Activated CD4-positive, alpha-beta T cell treated with anti-CD3 and anti-CD28 coated beads, Interleukin-2, amount 10 ng/mL, durations not matched to agents 7 days and 5 days (primary cell): Measurements from ENCODE around the gene SRSF9. TPM values are rescaled to one million over a fixed set of nuclear protein-coding genes. Genes with fewer than 3 reads are reported as not detected.
"Not testable (repeated sequence)": the region's sequence is repeated elsewhere in the genome, so short reads cannot be mapped to it uniquely, and the experiment has no call there.

Experiments
- CTCF ChIA-PET: fragments of 350-600 bp; sonication (Branson Sonifier 250); formaldehyde crosslinking; loops from one replicate; lab custom pipeline; 2021; ENCODE audit warnings: antibody characterized with exemption; lab: Charles Lee
- POLR2A ChIA-PET: fragments of 350-600 bp; sonication (Branson Sonifier 250); formaldehyde crosslinking; loops from one replicate; lab custom pipeline; 2021; ENCODE audit warnings: antibody characterized with exemption; lab: Charles Lee
- DNase-seq: peaks from one replicate; pipeline ENCODE4 v3.0.0-alpha.2; 2020
- H3K27ac Mint-ChIP-seq: one replicate; pipeline ENCODE4 v1.8.0; 2021; ENCODE audit warnings: mild to moderate bottlenecking, moderate library complexity, mixed read lengths
- H3K27me3 Mint-ChIP-seq: one replicate; pipeline ENCODE4 v1.8.0; 2021; ENCODE audit warnings: mixed read lengths
- H3K36me3 Mint-ChIP-seq: one replicate; pipeline ENCODE4 v1.8.0; 2021; ENCODE audit warnings: low read depth, mixed read lengths
- H3K4me1 Mint-ChIP-seq: one replicate; pipeline ENCODE4 v1.8.0; 2021; ENCODE audit warnings: mixed read lengths
- H3K4me3 Mint-ChIP-seq: one replicate; pipeline ENCODE4 v1.8.0; 2021; ENCODE audit warnings: mild to moderate bottlenecking, moderate library complexity, mixed read lengths
- H3K9me3 Mint-ChIP-seq: one replicate; pipeline ENCODE4 v1.8.0; 2021; ENCODE audit warnings: mixed read lengths
- total RNA-seq, 2 experiments: library from RNA; stranded (reverse); gene quantifications; one replicate each; pipeline ENCODE4 v1.2.3, GENCODE V29; 2021

SRSF9 gene, protein sequence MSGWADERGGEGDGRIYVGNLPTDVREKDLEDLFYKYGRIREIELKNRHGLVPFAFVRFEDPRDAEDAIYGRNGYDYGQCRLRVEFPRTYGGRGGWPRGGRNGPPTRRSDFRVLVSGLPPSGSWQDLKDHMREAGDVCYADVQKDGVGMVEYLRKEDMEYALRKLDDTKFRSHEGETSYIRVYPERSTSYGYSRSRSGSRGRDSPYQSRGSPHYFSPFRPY
- total RNA-seq, result 100 to 1,000 TPM; 145 to 159 TPM

DNA sequence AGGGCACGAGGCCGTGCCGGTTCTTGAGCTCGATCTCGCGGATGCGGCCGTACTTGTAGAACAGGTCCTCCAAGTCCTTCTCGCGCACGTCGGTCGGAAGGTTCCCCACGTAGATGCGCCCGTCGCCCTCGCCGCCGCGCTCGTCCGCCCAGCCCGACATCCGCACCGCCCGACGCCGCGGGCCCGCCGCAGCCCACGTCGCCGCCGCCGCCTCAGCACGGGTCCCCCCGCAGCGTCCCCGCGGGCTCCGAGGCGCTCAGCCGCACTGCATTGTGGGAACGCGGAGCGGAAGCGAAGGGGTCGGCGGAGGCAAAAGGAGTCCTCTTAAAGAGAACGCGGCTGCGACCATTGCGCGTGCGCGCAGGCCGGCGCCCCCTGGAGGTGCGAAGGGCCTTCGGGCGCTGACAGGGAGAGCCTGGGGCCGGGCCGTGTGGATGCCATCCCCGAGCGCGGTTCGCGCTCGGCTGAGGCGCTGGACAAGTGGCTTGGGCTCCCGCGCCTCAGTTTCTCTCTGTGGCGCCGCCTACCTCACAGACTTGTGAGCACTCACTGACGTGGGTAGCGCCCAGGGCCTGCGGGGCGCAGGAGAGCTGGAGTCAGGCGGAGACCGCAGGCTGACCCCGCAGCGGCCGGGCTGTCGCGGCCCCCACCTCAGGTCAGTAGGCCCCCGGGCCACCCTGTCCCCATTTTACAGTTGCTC, at the start of gene SRSF9:
Gene SRSF9 (minus strand): TSS at position 299 of the 700 bp plus-strand sequence. CDS start 139 bp downstream, at position 160.
- DNase-seq, result peak; percentile 97
- Mint-ChIP-seq H3K27me3 (peaks cover under 1% of the 10 kb centered on the region), H3K27ac (peak within 1 kb of the TSS; percentile 90), H3K36me3 (peaks cover 26% of the 10 kb centered on the region), H3K4me3 (peak within 1 kb of the TSS; percentile 93), H3K9me3 (no peaks in the 10 kb centered on the region), H3K4me1 (peaks cover 42% of the 10 kb centered on the region)
- POLR2A ChIA-PET, result interaction anchor here (0.7 kb wide), 1 partner anchor 27 kb away, joined by 3 read pairs; no protein-coding TSS in a partner anchor
- CTCF ChIA-PET, result interaction anchor here (0.7 to 2.7 kb wide), 19 partner anchors 10 to 112 kb away, joined by 3 to 12 read pairs (median 5); partner anchors contain the start of genes COQ5, COX6A1, DYNLL1 and POP5

DNA sequence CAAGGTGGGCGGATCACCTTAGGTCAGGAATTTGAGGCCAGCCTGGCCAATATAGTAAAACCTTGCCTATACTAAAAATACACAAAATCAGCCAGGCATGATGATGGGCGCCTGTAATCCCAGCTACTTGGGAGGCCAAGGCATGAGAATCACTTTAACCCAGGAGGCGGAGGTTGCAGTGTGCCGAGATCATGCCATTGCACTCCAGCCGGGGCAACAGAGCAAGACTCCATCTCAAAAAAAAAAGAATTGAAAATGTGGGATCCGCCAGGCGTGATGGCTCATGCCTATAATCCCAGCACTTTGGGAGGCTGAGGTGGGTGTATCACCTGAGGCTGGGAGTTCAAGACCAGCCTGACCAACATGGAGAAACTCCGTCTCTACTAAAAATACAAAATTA, 49.8 kb upstream of the SRSF9 start:
- POLR2A ChIA-PET, H3K9me3 Mint-ChIP-seq, H3K27me3 Mint-ChIP-seq, H3K4me1 Mint-ChIP-seq, DNase-seq, H3K4me3 Mint-ChIP-seq, H3K36me3 Mint-ChIP-seq, H3K27ac Mint-ChIP-seq: not testable (repeated sequence)
- CTCF ChIA-PET, result interaction anchor here (1.0 kb wide), 1 partner anchor 19 kb away, joined by 3 read pairs; no protein-coding TSS in a partner anchor

DNA sequence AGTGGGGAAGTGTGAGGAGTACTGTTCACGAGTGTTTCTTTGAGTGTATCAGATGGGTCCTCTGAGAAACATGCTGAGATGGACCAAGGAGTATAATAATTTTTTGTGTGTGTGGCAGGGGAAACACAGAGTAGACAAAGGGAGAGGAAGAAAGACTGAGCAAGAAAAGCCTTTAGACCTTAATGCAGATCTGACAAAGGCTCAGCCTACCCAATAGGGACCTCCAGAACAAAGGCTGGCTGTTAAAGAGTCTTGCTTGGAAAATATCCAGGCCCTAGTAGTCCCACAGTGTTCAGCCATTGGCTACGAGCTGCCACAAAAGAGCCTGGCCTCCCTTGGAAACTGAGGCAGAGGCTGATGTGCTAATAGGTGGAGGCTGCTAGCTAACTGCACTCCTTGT, 45.9 kb upstream of the SRSF9 start:
- Mint-ChIP-seq H3K27me3 (no peaks in the 10 kb centered on the region), H3K27ac (no peak overlapping the region), H3K4me1 (no peaks in the 10 kb centered on the region), H3K4me3 (no peak overlapping the region), H3K9me3 (no peaks in the 10 kb centered on the region), H3K36me3 (peaks cover 11% of the 10 kb centered on the region)
- CTCF ChIA-PET, result interaction anchor here (1.4 kb wide), 2 partner anchors 10 to 14 kb away, joined by 3 to 4 read pairs; partner anchors contain the start of gene COQ5
- no peak for DNase-seq
- POLR2A ChIA-PET, result no interaction called here

DNA sequence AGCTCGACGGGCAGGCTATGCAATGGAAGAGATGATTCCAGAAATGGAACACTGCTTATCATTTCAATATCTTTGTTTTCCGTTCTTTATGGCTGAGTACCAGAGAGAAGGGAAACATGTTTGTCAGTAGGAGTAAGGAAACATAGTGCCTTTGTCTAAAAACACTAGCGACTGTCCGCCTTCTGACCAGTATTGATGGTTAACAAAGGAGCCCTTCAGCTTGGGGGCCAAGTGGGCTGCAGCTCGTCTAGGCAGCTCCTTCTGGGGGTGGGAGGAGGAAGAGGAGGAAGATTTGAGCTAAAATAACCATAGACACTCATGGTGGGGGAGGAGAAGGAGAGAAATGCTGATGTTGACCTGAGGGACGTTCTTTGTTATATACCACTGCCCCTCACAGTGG, 44.5 kb upstream of the SRSF9 start:
- Mint-ChIP-seq H3K4me1 (no peaks in the 10 kb centered on the region), H3K4me3 (no peak overlapping the region), H3K9me3 (no peaks in the 10 kb centered on the region), H3K27me3 (no peaks in the 10 kb centered on the region), H3K27ac (no peak overlapping the region), H3K36me3 (peaks cover 14% of the 10 kb centered on the region)
- ChIA-PET POLR2A (no interaction called here), CTCF (no interaction called here)
- DNase-seq, result no peak

DNA sequence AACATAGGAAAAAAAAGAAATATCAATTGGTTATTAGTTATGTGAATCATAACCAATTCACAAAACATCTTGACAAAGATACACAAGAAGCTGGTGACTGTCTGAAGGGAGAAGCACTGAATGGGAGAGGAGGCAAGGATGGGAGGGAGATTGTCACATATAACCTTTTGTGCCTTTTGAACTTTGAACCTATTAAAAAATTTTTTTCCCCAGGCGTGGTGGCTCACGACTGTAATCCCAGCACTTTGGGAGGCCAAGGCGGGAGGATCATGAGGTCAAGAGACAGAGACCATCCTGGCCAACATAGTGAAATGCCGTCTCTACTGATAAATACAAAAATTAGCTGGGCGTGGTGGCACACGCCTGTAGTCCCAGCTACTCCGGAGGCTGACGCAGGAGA, 39.0 kb upstream of the SRSF9 start:
- ChIA-PET CTCF (interaction anchor here (2.1 kb wide), 1 partner anchor 19 kb away, joined by 6 read pairs; no protein-coding TSS in a partner anchor), POLR2A (no interaction called here)
- H3K36me3 Mint-ChIP-seq, result peaks cover 18% of the 10 kb centered on the region
- no peak for DNase-seq
- no peak overlapping the region for H3K27ac Mint-ChIP-seq
- H3K4me1 Mint-ChIP-seq, result no peaks in the 10 kb centered on the region
- no peak overlapping the region for H3K4me3 Mint-ChIP-seq
- H3K27me3 Mint-ChIP-seq, result no peaks in the 10 kb centered on the region
- H3K9me3 Mint-ChIP-seq, result no peaks in the 10 kb centered on the region

DNA sequence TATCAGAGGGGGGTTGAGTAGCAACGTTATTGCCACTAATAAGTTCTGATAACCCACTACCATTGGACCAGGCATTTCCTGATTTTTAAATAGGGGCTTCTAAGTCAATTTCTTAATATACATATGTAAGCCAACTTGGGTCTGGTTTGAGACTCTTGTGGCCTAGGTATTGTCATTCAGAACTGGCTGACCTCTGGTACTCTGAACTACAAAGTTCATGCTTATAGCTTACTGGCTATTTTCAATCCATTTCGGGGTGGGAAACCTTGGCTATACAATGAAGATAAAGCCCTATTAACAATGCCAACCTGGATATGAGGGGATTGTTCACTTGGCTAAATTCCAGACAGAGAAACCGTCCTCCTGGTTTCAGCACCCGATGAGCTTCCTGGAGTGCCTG, 35.0 kb upstream of the SRSF9 start:
- H3K9me3 Mint-ChIP-seq, result no peaks in the 10 kb centered on the region
- H3K27me3 Mint-ChIP-seq, result no peaks in the 10 kb centered on the region
- ChIA-PET CTCF (interaction anchor here (1.4 kb wide), 2 partner anchors 9 to 22 kb away, joined by 3 to 4 read pairs; partner anchors contain the start of gene DYNLL1), POLR2A (interaction anchor here (0.6 kb wide), 1 partner anchor 212 kb away, joined by 3 read pairs; the partner anchor contains the start of gene RNU4-1)
- no peak overlapping the region for H3K27ac Mint-ChIP-seq
- no peak for DNase-seq
- peaks cover 27% of the 10 kb centered on the region for H3K36me3 Mint-ChIP-seq
- H3K4me1 Mint-ChIP-seq, result peaks cover 6% of the 10 kb centered on the region
- H3K4me3 Mint-ChIP-seq, result no peak overlapping the region

DNA sequence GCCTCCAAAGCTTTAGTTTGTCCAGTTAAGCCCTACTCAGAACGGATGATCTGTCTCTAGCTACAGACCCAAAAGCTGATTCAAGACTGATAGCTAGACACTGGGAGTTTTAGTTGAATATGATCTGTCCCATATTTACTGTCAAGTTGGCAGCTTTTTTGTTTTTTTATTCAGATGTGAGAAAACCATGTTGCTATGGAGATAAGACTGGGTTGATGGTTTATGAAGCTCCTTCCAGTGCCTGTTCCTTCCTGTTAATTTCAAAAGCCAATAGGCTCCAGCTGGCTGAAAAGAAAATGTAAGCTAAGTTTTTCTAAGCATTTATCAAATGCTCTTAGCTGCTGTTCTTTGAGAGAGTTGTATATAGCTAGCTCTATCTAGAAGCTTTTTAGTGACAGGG, 31.0 kb upstream of the SRSF9 start:
- Mint-ChIP-seq H3K27me3 (no peaks in the 10 kb centered on the region), H3K4me3 (no peak overlapping the region), H3K27ac (peak overlapping the region; percentile 19), H3K36me3 (peaks cover 45% of the 10 kb centered on the region), H3K9me3 (no peaks in the 10 kb centered on the region), H3K4me1 (peaks cover 32% of the 10 kb centered on the region)
- CTCF ChIA-PET, result interaction anchor here (0.6 to 1.4 kb wide), 4 partner anchors 19 to 81 kb away, joined by 3 to 6 read pairs (median 3); no protein-coding TSS in a partner anchor
- no peak for DNase-seq
- POLR2A ChIA-PET, result no interaction called here

DNA sequence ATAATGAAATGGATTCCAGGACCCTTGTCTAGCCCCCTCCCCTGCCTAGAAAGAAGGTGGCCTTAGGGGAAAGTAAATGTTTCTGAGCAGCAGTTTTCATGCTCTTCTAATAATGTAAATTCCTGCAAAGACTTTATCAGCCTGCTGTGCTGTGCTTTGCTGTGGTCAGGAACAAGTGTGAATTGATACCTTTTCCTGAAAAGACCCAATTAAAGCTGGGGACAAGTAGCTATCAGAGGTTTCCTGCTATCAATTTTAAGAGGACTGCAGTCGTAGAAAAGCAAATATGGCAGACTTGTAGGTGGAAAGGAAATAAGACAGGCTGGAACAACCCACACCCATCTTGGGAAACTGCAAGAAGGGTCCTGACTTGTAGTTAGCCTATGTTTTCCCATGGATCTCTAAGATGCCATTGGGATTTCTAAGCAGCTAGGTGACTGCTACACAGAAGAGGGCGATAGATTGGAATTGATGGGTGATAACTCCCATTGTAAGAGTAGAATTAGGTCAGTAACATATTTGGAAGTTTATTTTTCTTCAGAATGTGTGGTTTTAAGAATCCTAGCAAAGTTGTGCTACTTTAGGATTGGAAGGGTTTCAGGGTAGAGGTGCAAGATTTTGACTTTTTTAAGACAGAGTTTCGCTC, 29.4 kb upstream of the SRSF9 start:
- H3K27me3 Mint-ChIP-seq, result no peaks in the 10 kb centered on the region
- H3K27ac Mint-ChIP-seq, result no peak overlapping the region
- POLR2A ChIA-PET, result interaction anchor here (0.6 kb wide), 2 partner anchors 19 to 580 kb away, joined by 3 read pairs; no protein-coding TSS in a partner anchor
- CTCF ChIA-PET, result no interaction called here
- peaks cover 42% of the 10 kb centered on the region for H3K4me1 Mint-ChIP-seq
- peaks cover 44% of the 10 kb centered on the region for H3K36me3 Mint-ChIP-seq
- no peaks in the 10 kb centered on the region for H3K9me3 Mint-ChIP-seq
- DNase-seq, result no peak
- no peak overlapping the region for H3K4me3 Mint-ChIP-seq

DNA sequence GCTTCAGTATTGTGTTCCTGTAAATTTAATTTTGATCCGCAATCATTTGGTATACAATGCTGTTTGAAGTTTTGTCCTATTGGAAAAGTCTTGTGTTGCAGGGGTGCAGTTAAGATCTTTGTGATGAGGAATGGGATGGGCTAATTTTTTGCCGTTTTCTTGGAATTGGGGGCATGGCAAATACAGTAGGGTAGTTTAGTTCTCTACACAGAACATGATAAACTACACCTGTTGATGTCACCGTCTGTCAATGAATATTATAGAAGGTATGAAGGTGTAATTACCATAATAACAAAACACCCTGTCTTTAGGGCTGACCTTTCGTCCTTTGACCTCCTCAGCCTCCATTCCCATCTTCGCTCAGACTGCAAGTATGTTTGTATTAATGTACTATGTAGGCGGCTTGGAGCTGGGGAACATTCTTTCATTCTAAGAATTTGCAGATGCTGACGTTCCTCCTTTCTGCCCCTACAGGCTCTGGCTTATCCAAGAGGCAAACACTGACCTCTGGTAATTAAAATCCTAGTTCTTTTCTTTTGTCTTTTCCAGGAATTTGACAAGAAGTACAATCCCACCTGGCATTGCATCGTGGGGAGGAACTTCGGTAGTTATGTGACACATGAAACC, 28.1 kb upstream of the SRSF9 start:
- ChIA-PET POLR2A (interaction anchor here (0.6 kb wide), 1 partner anchor 20 kb away, joined by 5 read pairs; no protein-coding TSS in a partner anchor), CTCF (interaction anchor here (0.9 to 1.7 kb wide), 2 partner anchors 27 to 58 kb away, joined by 3 read pairs; no protein-coding TSS in a partner anchor)
- Mint-ChIP-seq H3K9me3 (no peaks in the 10 kb centered on the region), H3K27me3 (no peaks in the 10 kb centered on the region), H3K27ac (peak overlapping the region; percentile 67), H3K4me1 (peaks cover 42% of the 10 kb centered on the region), H3K36me3 (peaks cover 34% of the 10 kb centered on the region), H3K4me3 (peak overlapping the region; percentile 85)
- no peak for DNase-seq

DNA sequence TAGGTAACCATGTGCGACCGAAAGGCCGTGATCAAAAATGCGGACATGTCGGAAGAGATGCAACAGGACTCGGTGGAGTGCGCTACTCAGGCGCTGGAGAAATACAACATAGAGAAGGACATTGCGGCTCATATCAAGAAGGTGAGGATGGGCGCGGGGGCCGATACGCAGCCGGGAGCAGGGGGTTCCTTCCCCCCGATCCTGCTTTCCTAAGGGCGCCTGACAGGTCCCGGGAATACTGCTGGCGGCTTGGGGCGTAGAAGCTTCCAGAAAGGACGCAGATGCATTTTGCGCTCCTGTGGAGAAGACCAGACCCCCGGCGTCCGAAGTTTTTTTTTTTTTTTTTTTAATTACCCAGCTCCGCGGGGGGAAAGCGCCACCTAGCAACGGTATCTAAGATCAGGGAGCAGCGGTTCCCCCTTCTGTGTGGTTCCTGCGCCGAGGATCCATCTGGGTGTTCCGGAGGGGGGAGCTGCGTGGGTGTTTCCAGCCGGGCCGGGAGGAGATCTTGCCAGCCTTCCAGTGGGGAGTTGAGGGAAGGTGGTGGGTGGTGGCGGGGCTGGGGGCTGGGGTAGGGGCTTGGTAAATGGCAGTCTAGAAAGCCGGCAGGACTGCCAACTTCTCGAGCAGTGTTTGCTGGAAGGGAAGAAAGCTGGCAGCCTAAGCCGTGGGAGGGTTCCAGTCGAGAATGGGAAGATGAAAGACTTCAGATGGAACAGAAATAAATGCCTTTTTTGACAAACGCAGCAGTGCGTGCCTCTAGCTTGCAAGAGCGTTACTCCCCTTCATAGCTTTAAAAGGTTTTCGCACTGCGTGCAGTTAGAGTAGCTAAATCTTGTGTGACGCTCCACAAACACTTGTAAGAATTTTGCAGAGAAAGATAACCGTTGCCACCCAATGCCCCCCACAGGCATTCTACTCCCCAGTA, 27.1 kb upstream of the SRSF9 start:
- peaks cover 34% of the 10 kb centered on the region for H3K36me3 Mint-ChIP-seq
- ChIA-PET CTCF (interaction anchor here (0.7 to 2.1 kb wide), 9 partner anchors 8 to 198 kb away, joined by 3 to 7 read pairs (median 4); partner anchors contain the start of gene SRSF9), POLR2A (interaction anchor here (0.5 to 0.6 kb wide), 2 partner anchors 21 to 27 kb away, joined by 3 to 5 read pairs; no protein-coding TSS in a partner anchor)
- H3K4me1 Mint-ChIP-seq, result peaks cover 42% of the 10 kb centered on the region
- H3K27ac Mint-ChIP-seq, result peak overlapping the region; percentile 67
- H3K27me3 Mint-ChIP-seq, result no peaks in the 10 kb centered on the region
- no peaks in the 10 kb centered on the region for H3K9me3 Mint-ChIP-seq
- DNase-seq, result peak; percentile 43
- H3K4me3 Mint-ChIP-seq, result peak overlapping the region; percentile 85

DNA sequence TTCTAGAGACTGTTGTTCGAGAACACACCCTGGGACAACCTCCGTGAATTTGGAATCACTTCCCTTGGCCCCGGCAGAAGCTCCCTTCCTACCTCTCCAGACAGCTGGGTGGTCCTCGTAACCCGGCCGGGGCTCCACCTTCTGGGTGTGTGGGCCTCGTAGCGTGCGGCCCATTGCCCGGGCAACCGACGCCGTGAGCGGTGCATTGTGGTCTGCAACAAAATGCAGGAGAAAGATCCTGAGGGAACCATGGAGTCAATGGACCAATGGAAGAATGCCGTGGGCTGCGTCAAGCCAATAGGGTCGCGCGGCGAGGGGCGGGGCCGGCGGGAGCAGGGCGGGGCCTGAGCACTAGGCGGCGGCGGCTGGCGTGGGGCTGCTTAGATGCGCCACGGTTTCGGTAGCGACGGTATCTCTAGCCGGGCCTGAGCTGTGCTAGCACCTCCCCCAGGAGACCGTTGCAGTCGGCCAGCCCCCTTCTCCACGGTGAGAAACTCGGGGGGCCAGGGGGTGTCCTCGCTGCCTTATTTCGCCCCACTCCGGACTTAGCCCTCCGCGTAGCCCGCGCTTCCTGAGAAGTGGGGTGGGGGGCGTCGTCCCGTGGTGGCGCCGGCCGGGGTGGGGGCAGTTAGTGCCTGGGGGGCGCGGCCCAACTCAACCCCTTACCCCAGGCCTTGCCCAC, 26.3 kb upstream of the SRSF9 start, which contains the start of gene DYNLL1:
Gene DYNLL1 (plus strand): TSS at position 383 of the 682 bp plus-strand sequence. CDS start 309 bp downstream, outside the sequence.
- DNase-seq, result peak; percentile 97
- Mint-ChIP-seq H3K4me3 (peak within 1 kb of the TSS; percentile 85), H3K27me3 (no peaks in the 10 kb centered on the region), H3K27ac (peak within 1 kb of the TSS; percentile 86), H3K9me3 (no peaks in the 10 kb centered on the region), H3K36me3 (peaks cover 32% of the 10 kb centered on the region), H3K4me1 (peaks cover 42% of the 10 kb centered on the region)
- ChIA-PET POLR2A (no interaction called here), CTCF (interaction anchor here (0.9 to 2.1 kb wide), 6 partner anchors 9 to 59 kb away, joined by 3 to 7 read pairs (median 4); partner anchors contain the start of gene SRSF9)
